ENCODE results near the gene SLC41A1.

The SLC41A1 gene

DNA sequence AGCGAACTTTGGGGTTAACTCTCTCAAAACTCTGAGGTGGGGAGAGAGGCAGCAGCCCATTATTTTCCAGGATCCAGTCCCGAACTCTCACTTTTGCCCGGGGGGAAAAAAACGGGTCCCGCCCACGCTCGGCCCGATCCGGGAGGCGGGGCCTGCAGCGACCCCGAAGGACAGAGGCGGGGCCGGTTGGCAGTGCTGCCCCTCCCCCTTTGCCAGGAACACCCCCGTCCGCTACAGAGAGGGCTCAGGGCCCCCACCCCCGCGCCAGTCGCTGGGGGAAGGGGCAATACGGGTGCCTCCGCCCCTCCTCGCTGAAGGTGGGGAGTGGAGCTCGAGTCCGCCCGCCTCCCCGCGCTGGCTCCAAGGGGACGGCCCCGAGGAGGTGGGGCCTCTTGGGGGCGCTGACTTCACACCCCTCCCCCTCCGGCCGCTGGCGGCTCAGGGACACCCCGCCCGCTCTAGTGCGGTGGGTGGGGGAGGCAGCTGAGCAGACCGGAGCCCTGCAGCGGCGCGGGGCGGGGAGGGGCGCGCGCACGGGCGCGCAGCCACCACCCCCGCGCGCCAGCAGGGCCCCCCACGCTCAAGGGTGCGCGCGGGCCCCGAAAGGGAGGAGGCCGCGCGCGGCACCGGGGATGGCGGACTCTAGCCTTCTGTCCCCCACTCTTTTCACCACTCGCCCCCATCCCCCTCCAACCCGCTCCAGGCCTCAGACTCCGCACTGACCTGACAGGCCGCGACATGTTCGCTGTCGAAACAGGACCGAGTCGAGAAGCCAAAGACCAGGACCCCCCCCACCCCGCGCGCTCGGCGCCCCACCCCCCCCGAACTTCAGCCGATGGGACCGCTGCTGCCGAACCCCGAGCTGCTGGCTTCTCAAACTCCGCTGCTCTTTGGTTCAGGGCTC lies 63.5 kb downstream of the SLC41A1 start:
- DNase-seq (ENCODE audit: low read depth), result peak; percentile 97
- H3K4me3 ChIP-seq (ENCODE audit: low read depth, low read length), result peak overlapping the region; percentile 65
- TF ChIP-seq, protein P1, sequence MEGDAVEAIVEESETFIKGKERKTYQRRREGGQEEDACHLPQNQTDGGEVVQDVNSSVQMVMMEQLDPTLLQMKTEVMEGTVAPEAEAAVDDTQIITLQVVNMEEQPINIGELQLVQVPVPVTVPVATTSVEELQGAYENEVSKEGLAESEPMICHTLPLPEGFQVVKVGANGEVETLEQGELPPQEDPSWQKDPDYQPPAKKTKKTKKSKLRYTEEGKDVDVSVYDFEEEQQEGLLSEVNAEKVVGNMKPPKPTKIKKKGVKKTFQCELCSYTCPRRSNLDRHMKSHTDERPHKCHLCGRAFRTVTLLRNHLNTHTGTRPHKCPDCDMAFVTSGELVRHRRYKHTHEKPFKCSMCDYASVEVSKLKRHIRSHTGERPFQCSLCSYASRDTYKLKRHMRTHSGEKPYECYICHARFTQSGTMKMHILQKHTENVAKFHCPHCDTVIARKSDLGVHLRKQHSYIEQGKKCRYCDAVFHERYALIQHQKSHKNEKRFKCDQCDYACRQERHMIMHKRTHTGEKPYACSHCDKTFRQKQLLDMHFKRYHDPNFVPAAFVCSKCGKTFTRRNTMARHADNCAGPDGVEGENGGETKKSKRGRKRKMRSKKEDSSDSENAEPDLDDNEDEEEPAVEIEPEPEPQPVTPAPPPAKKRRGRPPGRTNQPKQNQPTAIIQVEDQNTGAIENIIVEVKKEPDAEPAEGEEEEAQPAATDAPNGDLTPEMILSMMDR (IDR thresholded peaks at IDR 0.05; ENCODE audit: insufficient read depth, low read depth, low read length, missing control alignments), result no peak

DNA sequence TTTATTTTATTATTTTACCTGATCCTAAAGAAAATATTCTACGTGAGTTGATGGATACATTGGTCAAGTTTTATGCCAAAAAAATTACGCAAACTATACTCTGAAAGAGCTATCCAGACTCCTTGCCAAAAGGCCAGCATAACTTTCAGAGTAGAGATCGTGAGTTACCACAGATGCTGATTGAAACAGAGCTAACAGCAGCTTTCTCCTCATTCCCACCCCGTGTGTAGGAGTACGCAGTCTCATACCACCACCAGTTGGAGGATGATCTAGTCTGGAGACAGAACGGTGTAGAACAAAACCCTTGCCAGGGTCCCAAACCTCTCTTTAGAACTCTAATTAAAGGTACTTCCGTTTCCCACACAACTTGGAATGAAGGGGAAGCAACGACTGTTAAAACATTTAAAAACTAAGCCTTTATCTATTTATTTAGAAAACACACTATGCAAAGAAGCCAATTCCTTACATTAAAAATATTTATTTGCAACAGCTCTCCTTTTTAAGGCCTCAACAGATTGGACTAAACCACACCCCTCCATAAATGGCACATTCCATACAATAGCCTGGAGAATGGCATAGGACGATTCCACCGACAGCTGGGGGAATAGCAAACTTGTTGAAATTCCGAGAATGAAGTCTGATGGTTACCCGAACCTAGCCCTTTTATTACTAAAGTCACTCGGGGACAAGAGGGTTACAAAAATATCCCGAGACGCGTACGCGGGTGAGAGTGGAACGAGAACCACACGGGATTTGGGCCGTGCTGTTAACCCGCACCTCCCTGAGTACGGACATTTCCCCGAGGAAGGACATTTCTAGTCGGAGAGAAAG lies 64.4 kb downstream of the SLC41A1 start:
- TF ChIP-seq, protein P1 (IDR thresholded peaks at IDR 0.05; ENCODE audit: insufficient read depth, low read depth, low read length, missing control alignments), result no peak
- DNase-seq (ENCODE audit: low read depth), result peak; percentile 50
- peak overlapping the region; percentile 65 for H3K4me3 ChIP-seq (ENCODE audit: low read depth, low read length)

DNA sequence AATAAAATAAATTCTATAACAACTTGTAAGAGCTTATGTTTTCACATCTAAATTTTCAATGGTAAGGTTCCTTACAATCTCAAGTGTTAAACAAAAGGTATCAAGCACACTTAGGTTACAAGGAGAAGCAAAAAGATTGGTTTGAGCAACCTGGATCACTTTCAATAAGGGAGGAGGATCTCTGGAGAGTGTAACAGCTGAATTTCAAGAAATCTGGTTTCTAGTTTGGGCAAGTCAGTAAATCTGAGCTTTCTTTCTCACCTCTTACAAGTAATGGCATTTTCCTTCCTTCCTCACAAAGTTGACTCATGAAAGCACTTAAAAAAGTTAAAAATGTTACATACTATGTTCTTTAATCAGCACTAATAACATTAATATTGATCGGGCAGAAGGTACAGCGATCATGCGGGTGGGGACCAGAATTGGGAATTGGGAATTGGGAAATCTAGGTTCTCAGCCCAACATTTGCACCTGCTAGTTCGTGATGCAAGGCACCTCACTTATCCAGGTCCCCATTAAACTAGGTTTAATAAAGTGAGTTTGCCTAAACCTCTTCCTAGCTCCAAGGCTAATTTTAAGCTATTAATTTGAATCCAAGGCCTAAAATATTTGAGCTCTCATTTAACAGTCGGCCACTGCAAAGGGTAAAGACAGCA lies 66.1 kb downstream of the SLC41A1 start:
- no peak for DNase-seq (ENCODE audit: low read depth)
- no peak overlapping the region for H3K4me3 ChIP-seq (ENCODE audit: low read depth, low read length)
- TF ChIP-seq, protein P1 (IDR thresholded peaks at IDR 0.05; ENCODE audit: insufficient read depth, low read depth, low read length, missing control alignments), result no peak

DNA sequence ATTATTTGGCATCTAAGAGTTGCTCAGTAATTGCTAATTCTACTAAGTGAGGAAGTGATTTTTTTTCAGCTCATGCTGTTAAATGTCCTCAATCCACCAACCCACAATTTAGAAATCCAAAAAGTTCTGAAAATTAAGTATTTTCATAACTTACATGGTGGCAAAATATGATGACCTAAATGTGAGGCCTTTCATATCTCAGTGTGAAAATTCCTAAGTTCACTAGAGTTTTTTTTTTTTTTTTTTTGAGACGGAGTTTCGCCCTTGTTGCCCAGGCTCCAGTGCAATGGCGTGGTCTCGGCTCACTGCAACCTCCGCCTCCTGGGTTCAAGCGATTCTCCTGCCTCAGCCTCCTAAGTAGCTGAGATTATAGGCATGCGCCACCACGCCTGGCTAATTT lies 68.6 kb downstream of the SLC41A1 start:
- no peak overlapping the region for H3K4me3 ChIP-seq (ENCODE audit: low read depth, low read length)
- TF ChIP-seq, protein P1 (IDR thresholded peaks at IDR 0.05; ENCODE audit: insufficient read depth, low read depth, low read length, missing control alignments), result no peak
- no peak for DNase-seq (ENCODE audit: low read depth)

DNA sequence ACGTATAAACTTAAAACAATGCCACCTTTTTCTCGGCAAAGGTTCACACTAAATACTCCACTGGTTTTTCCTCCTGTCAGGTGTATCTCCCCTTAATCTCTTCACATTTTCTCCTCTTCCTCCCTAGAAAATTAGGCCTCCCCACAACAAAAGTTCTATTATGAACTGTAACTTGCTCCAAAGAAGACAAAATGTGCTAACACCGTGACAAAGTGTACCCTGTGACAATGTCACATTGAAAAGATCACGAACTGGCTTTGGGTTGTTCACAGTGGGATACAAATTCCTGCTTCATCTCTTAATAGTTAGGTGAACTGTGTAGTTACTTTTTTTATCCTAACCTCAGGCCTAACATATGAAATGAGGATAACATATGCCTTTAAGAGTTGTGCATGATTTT lies 69.0 kb downstream of the SLC41A1 start:
- DNase-seq (ENCODE audit: low read depth), result no peak
- TF ChIP-seq, protein P1 (IDR thresholded peaks at IDR 0.05; ENCODE audit: insufficient read depth, low read depth, low read length, missing control alignments), result no peak
- H3K4me3 ChIP-seq (ENCODE audit: low read depth, low read length), result no peak overlapping the region

DNA sequence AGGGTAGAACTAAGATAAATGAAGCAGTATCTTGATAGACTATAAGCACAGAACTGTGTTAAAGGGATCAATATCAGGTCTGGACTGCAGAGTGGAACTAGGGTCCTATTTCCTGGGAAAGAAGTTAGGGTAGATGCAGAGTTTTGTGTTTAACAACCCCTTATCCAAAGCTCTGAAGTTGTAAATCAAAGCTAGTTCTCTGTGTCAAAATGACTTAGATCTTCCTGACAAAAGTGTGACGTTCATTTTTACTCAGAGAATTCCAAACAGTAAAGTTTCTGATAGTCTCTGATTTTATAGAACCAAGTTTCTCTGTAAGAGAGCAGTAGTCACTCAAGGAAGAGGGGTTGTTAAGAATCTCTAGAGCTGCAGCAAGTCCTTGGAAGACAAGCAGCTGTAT lies 71.3 kb downstream of the SLC41A1 start:
- H3K4me3 ChIP-seq (ENCODE audit: low read depth, low read length), result no peak overlapping the region
- TF ChIP-seq, protein P1 (IDR thresholded peaks at IDR 0.05; ENCODE audit: insufficient read depth, low read depth, low read length, missing control alignments), result no peak
- DNase-seq (ENCODE audit: low read depth), result no peak
